Measurements from ENCODE around the gene ELP6. TPM values are rescaled to one million over a fixed set of nuclear protein-coding genes. Genes with fewer than 3 reads are reported as not detected.

The ELP6 gene
- total RNA-seq, 1 donor from 2014 or later: 63.8 TPM

- no peaks in the 10 kb centered on the region for H3K9me3 Mint-ChIP-seq (ENCODE audit: low read depth)
- H3K36me3 Mint-ChIP-seq (ENCODE audit: insufficient read depth): peaks cover 21% of the 10 kb centered on the region
- H3K27me3 Mint-ChIP-seq: no peaks in the 10 kb centered on the region
- DNase-seq (ENCODE audit: low spot score, unreplicated experiment): no peak
- no peak overlapping the region for H3K27ac Mint-ChIP-seq
- no peak for TF ChIP-seq CTCF (IDR thresholded peaks at IDR 0.05; ENCODE audit: unreplicated experiment)
- no peak overlapping the region for H3K4me3 Mint-ChIP-seq (ENCODE audit: low read depth)
- H3K4me1 Mint-ChIP-seq (ENCODE audit: low read depth): no peaks in the 10 kb centered on the region
Observed at GRCh38 chr3:47495111-47495510, 18.4 kb downstream of the ELP6 start.

- TF ChIP-seq CTCF (IDR thresholded peaks at IDR 0.05; ENCODE audit: unreplicated experiment): no peak
- Mint-ChIP-seq H3K4me1 (ENCODE audit: low read depth) (no peaks in the 10 kb centered on the region), H3K27ac (no peak overlapping the region), H3K4me3 (ENCODE audit: low read depth) (no peak overlapping the region), H3K9me3 (ENCODE audit: low read depth) (no peaks in the 10 kb centered on the region), H3K36me3 (ENCODE audit: insufficient read depth) (peaks cover 12% of the 10 kb centered on the region), H3K27me3 (no peaks in the 10 kb centered on the region)
- DNase-seq (ENCODE audit: low spot score, unreplicated experiment): no peak
Observed at GRCh38 chr3:47491777-47492176, 21.7 kb downstream of the ELP6 start.

GRCh38 chr3:47491186-47491585, 22.3 kb downstream of the ELP6 start:
- no peak overlapping the region for H3K4me3 Mint-ChIP-seq (ENCODE audit: low read depth)
- H3K36me3 Mint-ChIP-seq (ENCODE audit: insufficient read depth): peaks cover 9% of the 10 kb centered on the region
- H3K27me3 Mint-ChIP-seq: no peaks in the 10 kb centered on the region
- H3K9me3 Mint-ChIP-seq (ENCODE audit: low read depth): no peaks in the 10 kb centered on the region
- no peak overlapping the region for H3K27ac Mint-ChIP-seq
- H3K4me1 Mint-ChIP-seq (ENCODE audit: low read depth): no peaks in the 10 kb centered on the region
- DNase-seq (ENCODE audit: low spot score, unreplicated experiment): no peak
- TF ChIP-seq CTCF (IDR thresholded peaks at IDR 0.05; ENCODE audit: unreplicated experiment): no peak

- Mint-ChIP-seq H3K4me3 (ENCODE audit: low read depth) (no peak overlapping the region), H3K27ac (no peak overlapping the region)
- TF ChIP-seq CTCF (IDR thresholded peaks at IDR 0.05; ENCODE audit: unreplicated experiment): no peak
Observed at GRCh38 chr3:47487265-47487664, 26.2 kb downstream of the ELP6 start.

GRCh38 chr3:47485812-47486211, 27.7 kb downstream of the ELP6 start:
- peak overlapping the region; percentile 11 for H3K27ac Mint-ChIP-seq
- no peak overlapping the region for H3K4me3 Mint-ChIP-seq (ENCODE audit: low read depth)
- DNase-seq (ENCODE audit: low spot score, unreplicated experiment): no peak
- no peak for TF ChIP-seq CTCF (IDR thresholded peaks at IDR 0.05; ENCODE audit: unreplicated experiment)
- no peaks in the 10 kb centered on the region for H3K27me3 Mint-ChIP-seq
- H3K36me3 Mint-ChIP-seq (ENCODE audit: insufficient read depth): peaks cover 2% of the 10 kb centered on the region
- H3K9me3 Mint-ChIP-seq (ENCODE audit: low read depth): no peaks in the 10 kb centered on the region
- peaks cover 11% of the 10 kb centered on the region for H3K4me1 Mint-ChIP-seq (ENCODE audit: low read depth)

More at GRCh38 chr3:47487265-47487664, 26.2 kb downstream of the ELP6 start:
- H3K36me3 Mint-ChIP-seq (ENCODE audit: insufficient read depth): peaks cover 2% of the 10 kb centered on the region
- no peaks in the 10 kb centered on the region for H3K9me3 Mint-ChIP-seq (ENCODE audit: low read depth)
- no peaks in the 10 kb centered on the region for H3K27me3 Mint-ChIP-seq
- DNase-seq (ENCODE audit: low spot score, unreplicated experiment): no peak
- peaks cover 3% of the 10 kb centered on the region for H3K4me1 Mint-ChIP-seq (ENCODE audit: low read depth)
